HG03196 (cell line): Measurements from ENCODE around the gene CORT.
"Not testable (repeated sequence)": the region's sequence is repeated elsewhere in the genome, so short reads cannot be mapped to it uniquely, and the experiment has no call there.

Experiments
- ATAC-seq: cut with Tn5 transposase; IDR thresholded peaks from one replicate; pipeline ENCODE4 v1.9.1; 2021; ENCODE audit not compliant: unreplicated experiment

Gene CORT

GRCh38 chr1:10437052-10437451, 12.8 kb upstream of the CORT start:
- ATAC-seq: no peak

- no peak for ATAC-seq
Measured at GRCh38 chr1:10438677-10439163, 11.1 kb upstream of the CORT start.

DNA sequence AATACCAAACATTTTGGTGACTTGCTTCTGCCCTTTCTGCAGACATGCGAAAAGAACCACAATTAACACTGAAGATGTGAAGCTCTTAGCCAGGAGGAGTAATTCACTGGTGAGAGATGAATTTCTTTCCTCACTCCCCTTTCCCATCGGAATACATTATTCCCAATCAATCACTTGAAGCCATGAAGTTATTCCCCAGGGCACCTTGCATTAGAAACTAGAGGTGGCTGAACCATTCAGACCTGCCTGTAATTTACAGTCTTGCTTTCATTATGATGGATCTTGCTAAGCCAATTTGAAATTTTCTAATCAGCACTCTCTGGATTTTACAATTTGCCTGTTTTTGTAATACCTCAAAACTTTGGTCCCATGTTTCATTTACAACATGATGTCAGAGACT, 9.5 kb upstream of the CORT start:
- no peak for ATAC-seq

GRCh38 chr1:10440794-10441193, 9.0 kb upstream of the CORT start:
- no peak for ATAC-seq

DNA sequence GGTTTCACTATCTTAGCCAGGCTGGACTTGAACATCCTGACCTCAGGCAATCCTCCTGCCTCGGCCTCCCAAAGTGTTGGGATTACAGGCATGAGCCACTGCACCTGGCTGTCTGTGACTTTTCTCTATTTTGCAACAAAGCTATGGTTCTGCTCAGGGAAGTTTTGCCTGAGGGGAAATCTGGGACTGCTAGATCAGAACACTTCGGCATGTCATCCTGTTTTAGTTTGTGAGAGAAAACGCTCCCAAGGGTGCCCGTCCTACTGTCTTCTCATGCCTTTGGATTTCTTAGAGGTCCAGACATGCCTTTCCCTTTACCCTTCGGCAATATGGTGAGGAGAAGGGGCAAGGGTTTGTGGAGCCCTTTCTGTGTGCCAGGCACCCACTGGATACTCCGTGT, 5.6 kb upstream of the CORT start:
- ATAC-seq: no peak

DNA sequence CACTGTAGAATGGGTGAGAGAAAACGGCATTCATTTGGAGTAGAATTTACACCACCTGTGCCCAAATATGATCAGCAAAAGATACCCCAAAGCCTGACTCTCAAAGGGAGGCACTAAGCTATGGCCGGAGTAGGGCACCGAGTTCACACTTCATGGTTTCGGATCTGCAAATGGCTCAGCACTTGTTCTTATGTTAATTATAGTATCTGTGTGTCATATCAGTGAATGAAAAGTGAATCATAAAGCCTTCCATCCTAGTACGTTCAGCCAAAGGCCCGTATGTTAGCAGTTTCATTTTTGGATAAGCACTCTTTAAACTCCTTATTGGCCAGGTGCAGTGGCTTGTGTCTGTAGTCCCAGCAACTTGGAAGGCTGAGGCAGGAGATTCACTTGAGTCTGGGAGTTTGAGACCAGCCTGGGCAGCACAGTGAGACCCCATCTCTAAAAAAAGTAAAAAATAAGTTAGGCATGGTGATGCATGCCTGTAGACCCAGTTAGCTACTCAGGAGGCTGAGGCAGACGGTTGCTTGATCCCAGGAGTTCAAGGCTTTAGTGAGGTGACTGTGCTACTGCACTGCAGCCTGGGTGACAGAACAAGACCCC, 4.9 kb upstream of the CORT start:
- ATAC-seq: no peak

DNA sequence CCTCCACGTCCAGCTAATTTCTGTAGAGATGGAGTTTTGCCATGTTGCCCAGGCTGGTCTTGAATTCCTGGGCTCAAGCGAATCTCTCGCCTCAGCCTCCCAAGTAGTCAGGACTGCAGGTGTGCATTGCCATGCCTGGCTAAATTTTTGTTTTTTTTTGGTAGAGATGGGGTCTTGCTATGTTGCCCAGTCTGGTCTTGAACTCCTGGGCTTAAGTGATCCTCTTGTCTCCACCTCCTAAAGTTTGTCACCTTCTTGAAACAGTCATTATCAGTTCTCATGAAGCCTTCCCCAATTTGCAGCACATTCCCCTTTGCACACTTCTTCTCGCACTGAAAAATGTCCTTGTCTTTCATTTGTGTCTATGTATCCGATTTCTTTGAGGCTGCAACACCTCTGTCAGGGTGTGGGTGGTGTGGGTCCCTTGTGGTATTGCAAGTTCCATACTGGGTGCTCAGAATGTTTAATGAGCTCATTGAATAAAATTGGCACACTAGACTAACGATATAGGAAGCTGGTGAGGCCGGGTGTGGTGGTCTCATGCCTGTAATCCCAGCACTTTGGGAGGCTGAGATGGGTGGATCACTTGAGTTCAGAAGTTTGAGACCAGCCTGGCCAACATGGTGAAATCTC, 2.9 kb upstream of the CORT start:
- no peak for ATAC-seq

GRCh38 chr1:10450156-10450814, 454 bp downstream of the CORT start:
- ATAC-seq: no peak

DNA sequence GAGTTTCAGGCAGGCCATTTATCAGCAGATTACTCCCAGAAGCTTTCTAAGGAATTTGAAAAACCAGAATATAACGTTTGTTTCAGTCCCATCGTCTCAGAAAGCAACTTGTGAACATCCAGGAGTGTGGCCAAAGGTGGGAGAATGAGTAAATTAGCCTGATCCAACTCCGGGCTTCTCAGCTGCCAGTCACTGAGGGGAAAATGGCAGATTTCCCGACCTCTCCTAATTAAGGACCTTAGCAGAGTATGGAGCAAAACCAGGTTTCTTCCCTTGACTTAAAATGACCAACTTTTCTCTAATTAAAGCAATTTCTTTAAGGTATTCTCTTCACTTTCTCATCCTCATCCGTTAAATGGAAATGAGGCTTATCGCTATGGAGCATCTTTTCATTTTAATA, 1.0 kb downstream of the CORT start:
- ATAC-seq: no peak

DNA sequence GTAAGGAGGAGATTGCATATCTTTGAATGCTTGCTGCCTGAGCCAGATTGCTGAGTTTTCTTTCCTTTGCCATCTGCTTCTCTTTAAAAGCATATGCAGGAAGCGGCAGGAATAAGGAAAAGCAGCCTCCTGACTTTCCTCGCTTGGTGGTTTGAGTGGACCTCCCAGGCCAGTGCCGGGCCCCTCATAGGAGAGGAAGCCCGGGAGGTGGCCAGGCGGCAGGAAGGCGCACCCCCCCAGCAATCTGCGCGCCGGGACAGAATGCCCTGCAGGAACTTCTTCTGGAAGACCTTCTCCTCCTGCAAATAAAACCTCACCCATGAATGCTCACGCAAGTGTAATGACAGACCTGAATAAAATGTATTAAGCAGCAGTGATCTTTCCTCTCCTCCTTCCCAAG, 1.5 kb downstream of the CORT start:
- no peak for ATAC-seq

- no peak for ATAC-seq
Measured at GRCh38 chr1:10456048-10456447, 6.2 kb downstream of the CORT start.

DNA sequence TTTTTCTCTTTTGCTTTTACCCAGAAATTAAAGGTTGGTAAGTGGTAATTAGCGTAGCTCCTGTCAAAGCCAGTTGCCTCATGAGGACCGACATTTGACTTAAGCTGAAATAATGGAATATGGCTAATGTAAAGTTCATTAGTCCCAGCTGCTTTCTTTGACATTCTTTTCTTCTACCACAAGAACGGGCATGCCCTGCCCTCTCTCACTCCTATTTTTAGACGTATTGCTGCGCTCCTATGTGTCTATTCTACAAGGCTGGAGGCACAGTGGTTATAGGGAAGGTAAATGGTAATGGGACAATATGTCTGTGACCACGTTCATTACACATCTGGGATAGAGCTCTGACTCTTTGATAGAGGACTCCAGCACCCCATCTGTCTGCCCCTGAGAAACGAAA, 6.8 kb downstream of the CORT start:
- no peak for ATAC-seq

- ATAC-seq: not testable (repeated sequence)
Measured at GRCh38 chr1:10457462-10457861, 7.6 kb downstream of the CORT start.

GRCh38 chr1:10457875-10458274, 8.0 kb downstream of the CORT start:
- no peak for ATAC-seq

DNA sequence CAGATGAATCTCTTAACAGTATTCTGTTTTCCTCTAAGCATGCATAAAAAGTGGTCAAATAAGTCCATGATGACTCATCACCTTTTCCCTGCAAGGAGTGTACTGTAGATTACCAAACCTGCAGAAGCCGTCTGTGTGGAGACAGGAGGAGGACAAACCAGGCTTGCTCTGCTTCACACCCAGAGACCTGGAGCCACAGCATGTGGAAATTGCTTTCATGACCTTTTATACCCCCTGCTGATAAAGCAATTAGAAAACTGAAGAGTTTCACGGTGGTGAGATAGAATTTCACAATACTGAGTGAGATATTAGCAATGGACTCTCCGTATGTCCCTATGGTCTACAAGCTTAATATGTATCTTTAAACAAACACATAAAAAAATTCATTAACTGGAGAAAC, 9.4 kb downstream of the CORT start:
- ATAC-seq: no peak

DNA sequence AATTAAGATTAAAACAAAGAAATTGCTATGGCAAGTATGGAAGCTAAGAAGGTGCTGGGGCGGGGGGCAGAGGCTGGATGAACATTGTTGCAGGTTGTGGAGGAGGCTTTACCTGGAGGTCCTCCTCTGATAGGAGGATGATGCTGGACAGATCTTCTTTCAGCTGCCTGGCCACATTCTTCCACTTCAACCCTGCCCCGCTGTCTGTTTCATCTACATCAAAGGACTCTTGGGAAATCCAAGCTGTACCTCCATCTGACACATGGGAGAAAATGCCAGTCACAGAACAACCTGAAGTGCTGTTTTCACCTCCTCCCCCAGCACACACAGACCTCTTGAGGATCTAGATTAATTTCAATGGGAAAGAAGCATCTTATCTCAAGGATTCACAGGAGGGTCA, 17.2 kb downstream of the CORT start:
- ATAC-seq: no peak

GRCh38 chr1:10470043-10470442, 20.2 kb downstream of the CORT start:
- no peak for ATAC-seq

GRCh38 chr1:10471411-10472219, 21.8 kb downstream of the CORT start:
- no peak for ATAC-seq

GRCh38 chr1:10472220-10473144, 22.7 kb downstream of the CORT start, which contains the start of gene DFFA:
TSS of gene DFFA (minus strand) at chr1:10472529. CDS start at chr1:10472458, 71 bp downstream.
- peak; percentile 83 for ATAC-seq

DNA sequence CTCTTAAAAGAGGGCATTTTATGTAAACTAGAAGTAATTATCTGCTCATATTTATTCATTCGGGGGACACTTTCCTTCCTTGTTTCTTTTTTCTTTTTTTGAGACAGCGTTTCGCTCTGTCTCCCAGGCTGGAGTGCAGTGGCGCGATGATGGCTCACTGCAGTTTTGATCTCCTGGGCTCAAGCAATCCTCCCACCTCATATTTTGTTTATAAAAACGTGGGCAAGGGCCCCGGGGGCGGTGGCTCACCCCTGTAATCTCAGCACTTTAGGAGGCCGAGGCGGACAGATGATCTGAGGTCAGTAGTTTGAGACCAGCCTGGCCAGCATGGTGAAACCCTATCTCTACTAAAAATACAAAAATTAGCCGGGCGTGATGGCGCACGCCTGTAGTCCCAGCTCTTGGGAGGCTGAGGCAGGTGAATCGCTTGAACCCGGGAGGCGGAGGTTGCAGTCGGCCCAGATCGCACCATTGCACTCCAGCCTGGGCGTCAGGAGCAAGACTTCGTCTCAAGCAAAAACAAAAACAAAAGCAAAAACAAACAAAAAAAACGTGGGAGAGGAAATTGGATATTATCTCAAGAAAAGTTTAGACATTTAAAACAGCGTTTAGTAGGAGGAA, 23.4 kb downstream of the CORT start:
- ATAC-seq: no peak
